ENCODE measurements around the gene PHACTR1.

PHACTR1 gene

GRCh38 chr6:13183415-13184088 lies 467.0 kb downstream of the PHACTR1 start:
- DNase-seq (ENCODE audit: low read depth in 1 of 2, low spot score in 1 of 2): no peak

- no peak for DNase-seq (ENCODE audit: low read depth in 1 of 2, low spot score in 1 of 2)
These were observed 467.5 kb downstream of the PHACTR1 start for GRCh38 chr6:13184089-13184468.

- no peak for DNase-seq (ENCODE audit: low read depth in 1 of 2, low spot score in 1 of 2)
These were observed 468.0 kb downstream of the PHACTR1 start for GRCh38 chr6:13184547-13184946.

- DNase-seq (ENCODE audit: low read depth in 1 of 2, low spot score in 1 of 2): no peak
These were observed 470.3 kb downstream of the PHACTR1 start for GRCh38 chr6:13186861-13187260.

- DNase-seq (ENCODE audit: low read depth in 1 of 2, low spot score in 1 of 2): no peak
These were observed 471.1 kb downstream of the PHACTR1 start for GRCh38 chr6:13187692-13188091.

- DNase-seq (ENCODE audit: low read depth in 1 of 2, low spot score in 1 of 2): no peak
These were observed 471.7 kb downstream of the PHACTR1 start for GRCh38 chr6:13188306-13188705.

GRCh38 chr6:13189710-13190109 lies 473.1 kb downstream of the PHACTR1 start:
- DNase-seq (ENCODE audit: low read depth in 1 of 2, low spot score in 1 of 2): no peak

- DNase-seq (ENCODE audit: low read depth in 1 of 2, low spot score in 1 of 2): no peak
These were observed 473.8 kb downstream of the PHACTR1 start for GRCh38 chr6:13190376-13190775.

GRCh38 chr6:13191461-13191860 lies 474.9 kb downstream of the PHACTR1 start:
- DNase-seq (ENCODE audit: low read depth in 1 of 2, low spot score in 1 of 2): no peak

GRCh38 chr6:13194852-13195251 lies 478.3 kb downstream of the PHACTR1 start:
- DNase-seq (ENCODE audit: low read depth in 1 of 2, low spot score in 1 of 2): no peak

- DNase-seq (ENCODE audit: low read depth in 1 of 2, low spot score in 1 of 2): no peak
These were observed 479.2 kb downstream of the PHACTR1 start for GRCh38 chr6:13195803-13196202.

- DNase-seq (ENCODE audit: low read depth in 1 of 2, low spot score in 1 of 2): no peak
These were observed 481.6 kb downstream of the PHACTR1 start for GRCh38 chr6:13198168-13198567.

- no peak for DNase-seq (ENCODE audit: low read depth in 1 of 2, low spot score in 1 of 2)
These were observed 484.8 kb downstream of the PHACTR1 start for GRCh38 chr6:13201336-13201735.

- no peak for DNase-seq (ENCODE audit: low read depth in 1 of 2, low spot score in 1 of 2)
These were observed 486.6 kb downstream of the PHACTR1 start for GRCh38 chr6:13203145-13203544.

GRCh38 chr6:13205106-13205505 lies 488.5 kb downstream of the PHACTR1 start:
- DNase-seq (ENCODE audit: low read depth in 1 of 2, low spot score in 1 of 2): no peak

GRCh38 chr6:13212096-13212495 lies 495.5 kb downstream of the PHACTR1 start:
- no peak for DNase-seq (ENCODE audit: low read depth in 1 of 2, low spot score in 1 of 2)

- DNase-seq (ENCODE audit: low read depth in 1 of 2, low spot score in 1 of 2): no peak
These were observed 496.0 kb downstream of the PHACTR1 start for GRCh38 chr6:13212538-13212937.

- no peak for DNase-seq (ENCODE audit: low read depth in 1 of 2, low spot score in 1 of 2)
These were observed 498.8 kb downstream of the PHACTR1 start for GRCh38 chr6:13215390-13215789.

GRCh38 chr6:13216236-13217014 lies 499.9 kb downstream of the PHACTR1 start:
- no peak for DNase-seq (ENCODE audit: low read depth in 1 of 2, low spot score in 1 of 2)

GRCh38 chr6:13217206-13217905 lies 500.8 kb downstream of the PHACTR1 start:
- DNase-seq (ENCODE audit: low read depth in 1 of 2, low spot score in 1 of 2): no peak

GRCh38 chr6:13220266-13220665 lies 503.7 kb downstream of the PHACTR1 start:
- DNase-seq (ENCODE audit: low read depth in 1 of 2, low spot score in 1 of 2): no peak

- no peak for DNase-seq (ENCODE audit: low read depth in 1 of 2, low spot score in 1 of 2)
These were observed 505.5 kb downstream of the PHACTR1 start for GRCh38 chr6:13222048-13222447.
